Measurements from ENCODE around the gene RSRP1. TPM values are rescaled to one million over a fixed set of nuclear protein-coding genes. Genes with fewer than 3 reads are reported as not detected.

Gene RSRP1
- total and polyA plus RNA-seq, 2 of the 13 experiments (the other 11 are each of a cell fraction or from before 2014, with no cell fraction given) = 43.9 to 52.8 TPM

DNA sequence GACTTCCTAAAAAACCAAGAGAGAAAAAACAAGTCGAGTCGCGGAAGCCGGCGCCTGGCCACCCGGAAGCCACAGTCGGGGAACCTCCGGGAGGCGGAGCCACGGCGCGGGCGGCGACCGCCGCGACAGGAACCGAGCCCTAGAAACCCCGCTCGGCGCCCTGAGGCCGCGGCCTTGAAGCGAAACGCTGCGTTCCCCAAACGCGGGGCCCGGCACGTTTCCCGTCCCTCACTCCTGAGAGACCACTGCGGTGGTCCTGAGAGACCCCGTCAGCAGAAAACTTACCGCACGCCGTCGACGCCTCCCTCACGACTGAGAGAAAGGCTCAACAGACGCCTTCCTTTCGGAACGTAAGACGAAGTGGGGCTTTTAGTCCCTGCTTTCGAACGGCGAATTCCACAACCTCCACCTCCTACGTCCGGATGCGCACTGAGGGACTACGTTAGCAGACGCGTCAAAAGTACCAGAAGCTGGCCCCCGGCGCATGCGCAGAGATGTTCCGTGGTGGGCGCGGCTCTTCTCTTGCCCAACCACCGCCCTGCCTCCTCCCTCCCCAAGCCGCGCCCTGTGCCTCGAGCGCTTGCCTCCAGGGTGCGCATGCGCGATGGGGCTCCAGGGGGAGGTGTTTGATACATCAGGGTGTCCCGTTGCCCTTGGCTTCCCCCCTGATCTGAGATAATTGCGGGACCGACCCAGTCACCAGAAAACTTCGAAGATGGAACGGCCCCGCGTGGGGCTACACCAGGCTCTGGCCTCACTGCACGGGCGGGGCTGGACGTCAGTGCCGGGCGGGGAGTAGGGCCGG lies at the start of gene RSRP1 (continued):
- TF ChIP-seq, protein P1, sequence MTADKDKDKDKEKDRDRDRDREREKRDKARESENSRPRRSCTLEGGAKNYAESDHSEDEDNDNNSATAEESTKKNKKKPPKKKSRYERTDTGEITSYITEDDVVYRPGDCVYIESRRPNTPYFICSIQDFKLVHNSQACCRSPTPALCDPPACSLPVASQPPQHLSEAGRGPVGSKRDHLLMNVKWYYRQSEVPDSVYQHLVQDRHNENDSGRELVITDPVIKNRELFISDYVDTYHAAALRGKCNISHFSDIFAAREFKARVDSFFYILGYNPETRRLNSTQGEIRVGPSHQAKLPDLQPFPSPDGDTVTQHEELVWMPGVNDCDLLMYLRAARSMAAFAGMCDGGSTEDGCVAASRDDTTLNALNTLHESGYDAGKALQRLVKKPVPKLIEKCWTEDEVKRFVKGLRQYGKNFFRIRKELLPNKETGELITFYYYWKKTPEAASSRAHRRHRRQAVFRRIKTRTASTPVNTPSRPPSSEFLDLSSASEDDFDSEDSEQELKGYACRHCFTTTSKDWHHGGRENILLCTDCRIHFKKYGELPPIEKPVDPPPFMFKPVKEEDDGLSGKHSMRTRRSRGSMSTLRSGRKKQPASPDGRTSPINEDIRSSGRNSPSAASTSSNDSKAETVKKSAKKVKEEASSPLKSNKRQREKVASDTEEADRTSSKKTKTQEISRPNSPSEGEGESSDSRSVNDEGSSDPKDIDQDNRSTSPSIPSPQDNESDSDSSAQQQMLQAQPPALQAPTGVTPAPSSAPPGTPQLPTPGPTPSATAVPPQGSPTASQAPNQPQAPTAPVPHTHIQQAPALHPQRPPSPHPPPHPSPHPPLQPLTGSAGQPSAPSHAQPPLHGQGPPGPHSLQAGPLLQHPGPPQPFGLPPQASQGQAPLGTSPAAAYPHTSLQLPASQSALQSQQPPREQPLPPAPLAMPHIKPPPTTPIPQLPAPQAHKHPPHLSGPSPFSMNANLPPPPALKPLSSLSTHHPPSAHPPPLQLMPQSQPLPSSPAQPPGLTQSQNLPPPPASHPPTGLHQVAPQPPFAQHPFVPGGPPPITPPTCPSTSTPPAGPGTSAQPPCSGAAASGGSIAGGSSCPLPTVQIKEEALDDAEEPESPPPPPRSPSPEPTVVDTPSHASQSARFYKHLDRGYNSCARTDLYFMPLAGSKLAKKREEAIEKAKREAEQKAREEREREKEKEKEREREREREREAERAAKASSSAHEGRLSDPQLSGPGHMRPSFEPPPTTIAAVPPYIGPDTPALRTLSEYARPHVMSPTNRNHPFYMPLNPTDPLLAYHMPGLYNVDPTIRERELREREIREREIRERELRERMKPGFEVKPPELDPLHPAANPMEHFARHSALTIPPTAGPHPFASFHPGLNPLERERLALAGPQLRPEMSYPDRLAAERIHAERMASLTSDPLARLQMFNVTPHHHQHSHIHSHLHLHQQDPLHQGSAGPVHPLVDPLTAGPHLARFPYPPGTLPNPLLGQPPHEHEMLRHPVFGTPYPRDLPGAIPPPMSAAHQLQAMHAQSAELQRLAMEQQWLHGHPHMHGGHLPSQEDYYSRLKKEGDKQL (CRISPR knock-in tag; IDR thresholded peaks at IDR 0.05; ENCODE audit: low read depth) = no peak
- peak; percentile 72 for TF ChIP-seq KMT2B (CRISPR knock-in tag; IDR thresholded peaks at IDR 0.05)
- peak; percentile 75 for TF ChIP-seq SPEN (CRISPR knock-in tag; IDR thresholded peaks at IDR 0.05; ENCODE audit: low read depth)
- TF ChIP-seq, protein P2, sequence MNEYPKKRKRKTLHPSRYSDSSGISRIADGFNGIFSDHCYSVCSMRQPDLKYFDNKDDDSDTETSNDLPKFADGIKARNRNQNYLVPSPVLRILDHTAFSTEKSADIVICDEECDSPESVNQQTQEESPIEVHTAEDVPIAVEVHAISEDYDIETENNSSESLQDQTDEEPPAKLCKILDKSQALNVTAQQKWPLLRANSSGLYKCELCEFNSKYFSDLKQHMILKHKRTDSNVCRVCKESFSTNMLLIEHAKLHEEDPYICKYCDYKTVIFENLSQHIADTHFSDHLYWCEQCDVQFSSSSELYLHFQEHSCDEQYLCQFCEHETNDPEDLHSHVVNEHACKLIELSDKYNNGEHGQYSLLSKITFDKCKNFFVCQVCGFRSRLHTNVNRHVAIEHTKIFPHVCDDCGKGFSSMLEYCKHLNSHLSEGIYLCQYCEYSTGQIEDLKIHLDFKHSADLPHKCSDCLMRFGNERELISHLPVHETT (CRISPR knock-in tag; conservative IDR thresholded peaks at IDR 0.05) = peak; percentile 78
- TF ChIP-seq ZNF329 (CRISPR knock-in tag; IDR thresholded peaks at IDR 0.05; ENCODE audit: low read depth) = peak; percentile 90
- peak; percentile 100 for TF ChIP-seq POLR2A (IDR thresholded peaks at IDR 0.05; ENCODE audit: insufficient read depth in 1 of 2, low read depth in 2 of 2, low read length in 2 of 2)
- TF ChIP-seq, protein P3, sequence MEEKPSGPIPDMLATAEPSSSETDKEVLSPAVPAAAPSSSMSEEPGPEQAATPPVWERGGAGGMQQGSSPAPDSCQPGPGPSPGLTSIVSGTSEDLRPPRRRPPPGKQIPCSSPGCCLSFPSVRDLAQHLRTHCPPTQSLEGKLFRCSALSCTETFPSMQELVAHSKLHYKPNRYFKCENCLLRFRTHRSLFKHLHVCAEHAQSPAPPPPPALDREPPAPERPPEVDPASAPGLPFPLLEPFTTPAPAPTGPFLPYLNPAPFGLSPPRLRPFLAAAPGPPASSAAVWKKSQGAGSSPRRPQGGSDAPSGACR (CRISPR knock-in tag; IDR thresholded peaks at IDR 0.05) = peak; percentile 70; the same call in 1 of the 2 replicates
- 0 out of 2 replicates have a peak, but pooled peaks have one; percentile 43 for TF ChIP-seq ZNF20 (CRISPR knock-in tag; IDR thresholded peaks at IDR 0.05)
- TF ChIP-seq SNAPC2 (CRISPR knock-in tag; IDR thresholded peaks at IDR 0.05) = peak; percentile 79; the same call in 1 of the 2 replicates
- no peak for TF ChIP-seq FOXM1 (CRISPR knock-in tag; IDR thresholded peaks at IDR 0.05)
- no peak for TF ChIP-seq ZBTB42 (CRISPR knock-in tag; IDR thresholded peaks at IDR 0.05)
- no peak for TF ChIP-seq ATM (IDR thresholded peaks at IDR 0.05; ENCODE audit: borderline replicate concordance)
- TF ChIP-seq, protein P4, sequence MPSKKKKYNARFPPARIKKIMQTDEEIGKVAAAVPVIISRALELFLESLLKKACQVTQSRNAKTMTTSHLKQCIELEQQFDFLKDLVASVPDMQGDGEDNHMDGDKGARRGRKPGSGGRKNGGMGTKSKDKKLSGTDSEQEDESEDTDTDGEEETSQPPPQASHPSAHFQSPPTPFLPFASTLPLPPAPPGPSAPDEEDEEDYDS (CRISPR knock-in tag; IDR thresholded peaks at IDR 0.05) = peak; percentile 98
- peak; percentile 59; the same call in 1 of the 2 replicates for TF ChIP-seq ZSCAN21 (CRISPR knock-in tag; IDR thresholded peaks at IDR 0.05; ENCODE audit: borderline replicate concordance)
- TF ChIP-seq TP53 (CRISPR knock-in tag; conservative IDR thresholded peaks at IDR 0.05) = no peak
- peak; percentile 65; the same call in 1 of the 2 replicates for TF ChIP-seq ZNF777 (CRISPR knock-in tag; IDR thresholded peaks at IDR 0.05)
- no peak for TF ChIP-seq MAFF (IDR thresholded peaks at IDR 0.05; ENCODE audit: low read depth, low read length)
- TF ChIP-seq BORCS8-MEF2B (CRISPR knock-in tag; IDR thresholded peaks at IDR 0.05) = peak; percentile 63
- no peak for TF ChIP-seq NR2C2 (CRISPR knock-in tag; IDR thresholded peaks at IDR 0.05; ENCODE audit: borderline replicate concordance)
- no peak for TF ChIP-seq HNRNPH1 (optimal IDR thresholded peaks at IDR 0.05; ENCODE audit: low read depth, low read length)
